Measurements from ENCODE around the gene IER3.

IER3 gene, protein sequence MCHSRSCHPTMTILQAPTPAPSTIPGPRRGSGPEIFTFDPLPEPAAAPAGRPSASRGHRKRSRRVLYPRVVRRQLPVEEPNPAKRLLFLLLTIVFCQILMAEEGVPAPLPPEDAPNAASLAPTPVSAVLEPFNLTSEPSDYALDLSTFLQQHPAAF

DNA sequence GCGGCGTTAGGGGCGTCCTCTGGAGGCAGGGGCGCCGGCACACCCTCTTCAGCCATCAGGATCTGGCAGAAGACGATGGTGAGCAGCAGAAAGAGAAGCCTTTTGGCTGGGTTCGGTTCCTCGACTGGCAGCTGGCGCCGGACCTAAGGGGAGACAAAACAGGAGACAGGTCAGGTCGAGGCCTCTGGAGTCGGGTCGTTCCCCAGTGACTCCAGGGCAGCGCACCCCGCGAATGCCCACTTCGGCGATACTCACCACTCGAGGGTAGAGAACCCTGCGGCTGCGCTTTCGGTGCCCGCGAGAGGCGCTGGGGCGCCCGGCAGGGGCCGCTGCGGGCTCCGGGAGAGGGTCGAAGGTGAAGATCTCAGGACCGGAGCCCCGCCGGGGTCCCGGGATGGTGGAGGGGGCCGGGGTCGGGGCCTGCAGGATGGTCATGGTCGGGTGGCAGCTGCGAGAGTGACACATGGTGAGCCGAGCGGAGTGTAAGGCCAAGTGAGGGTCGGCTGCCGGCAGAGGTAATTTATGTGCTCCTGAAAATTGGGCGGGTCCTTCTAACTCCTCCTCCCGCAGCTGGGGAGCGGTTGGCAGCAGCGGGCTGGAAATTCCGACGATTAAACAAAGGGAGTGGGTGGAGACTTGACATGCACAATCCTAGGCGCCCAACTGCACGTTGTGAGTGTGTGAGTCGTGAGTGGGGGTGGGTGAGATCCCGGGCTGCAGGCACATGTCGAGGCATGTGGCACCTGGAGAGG is at the start of gene IER3:
IER3 (minus strand) TSS at position 494 of the 752 bp plus-strand sequence; CDS start at position 465, 29 bp downstream.
- DNase-seq = peak; percentile 69

DNA sequence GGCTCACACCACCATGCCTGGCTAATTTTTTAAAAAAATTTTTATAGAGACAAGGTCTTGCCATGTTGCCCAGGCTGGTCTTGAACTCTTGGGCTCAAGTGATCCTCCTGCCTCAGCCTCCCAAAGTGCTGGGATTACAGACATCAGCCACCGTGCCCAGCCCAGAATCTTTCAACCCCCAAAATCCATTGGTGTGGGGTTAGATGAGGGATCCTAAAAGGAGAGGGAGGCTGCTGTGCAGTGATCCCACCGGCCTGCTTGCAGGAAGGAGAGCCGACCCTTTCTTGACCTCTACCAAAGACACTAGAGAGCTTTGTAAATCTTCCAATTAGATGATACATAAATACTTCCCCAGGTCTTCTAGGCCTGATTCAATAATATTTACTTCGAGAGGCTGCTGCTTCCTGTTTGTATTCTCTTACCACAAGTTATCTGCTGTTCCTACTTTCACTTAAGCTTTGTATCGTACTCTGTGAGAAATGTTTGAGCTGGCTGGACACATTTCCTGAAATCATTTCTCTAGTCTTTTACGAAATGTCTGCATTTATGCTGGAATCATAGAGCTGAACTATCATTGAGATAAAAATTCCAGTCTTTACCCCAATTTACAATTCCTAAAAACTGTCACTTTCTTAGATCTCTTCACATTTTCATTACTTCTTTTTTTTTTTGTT is 49.3 kb upstream of the IER3 start:
- DNase-seq = no peak

DNA sequence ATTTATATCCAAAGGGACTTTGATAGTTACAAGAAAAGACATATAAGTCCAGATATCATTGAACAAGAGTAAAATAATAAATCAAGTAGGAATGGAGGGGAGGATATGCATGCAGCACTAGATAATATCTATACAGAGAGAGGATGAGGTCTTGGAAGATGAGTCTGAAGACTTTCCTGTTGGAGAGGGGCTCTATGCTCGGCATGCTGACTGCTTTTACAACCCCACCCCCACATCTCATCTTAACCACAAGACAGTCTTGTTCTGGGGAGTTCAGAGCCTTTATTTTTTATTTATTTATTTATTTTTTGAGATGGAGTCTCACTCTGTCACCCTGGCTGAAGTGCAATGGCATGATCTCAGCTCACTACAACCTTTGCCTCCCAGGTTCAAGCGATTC is 48.4 kb upstream of the IER3 start:
- DNase-seq = no peak

DNA sequence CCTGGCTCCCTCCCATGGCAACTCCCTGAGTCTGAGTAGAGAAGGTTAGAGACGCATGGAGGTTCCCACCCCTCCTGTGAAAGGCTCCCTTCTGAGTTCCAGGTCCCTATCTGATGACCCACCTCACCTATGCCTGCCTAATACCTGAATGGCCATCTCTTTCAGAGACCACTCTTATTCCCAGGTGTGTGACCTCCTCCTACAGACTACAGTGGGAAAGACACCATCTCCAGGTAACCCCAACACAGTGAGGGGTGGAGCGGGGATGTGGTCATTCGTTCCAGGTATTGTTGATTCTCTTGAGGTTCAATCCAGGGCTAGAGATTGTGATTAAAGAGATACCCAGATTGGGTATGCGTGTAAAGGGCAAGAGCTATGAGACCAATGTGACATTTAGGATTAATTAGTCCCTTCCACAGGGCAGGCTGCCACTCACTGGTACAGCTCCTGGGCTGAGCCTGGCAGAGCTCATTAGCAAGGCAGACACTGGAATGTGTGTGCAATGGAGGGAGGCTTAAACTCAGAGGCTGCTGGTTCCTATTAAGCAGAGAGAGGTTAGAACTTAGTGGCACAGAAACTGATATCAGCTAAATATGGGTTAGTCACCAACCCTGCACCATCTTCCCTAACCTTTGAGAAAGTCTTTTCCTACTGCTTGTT is 46.5 kb upstream of the IER3 start:
- no peak for DNase-seq

DNA sequence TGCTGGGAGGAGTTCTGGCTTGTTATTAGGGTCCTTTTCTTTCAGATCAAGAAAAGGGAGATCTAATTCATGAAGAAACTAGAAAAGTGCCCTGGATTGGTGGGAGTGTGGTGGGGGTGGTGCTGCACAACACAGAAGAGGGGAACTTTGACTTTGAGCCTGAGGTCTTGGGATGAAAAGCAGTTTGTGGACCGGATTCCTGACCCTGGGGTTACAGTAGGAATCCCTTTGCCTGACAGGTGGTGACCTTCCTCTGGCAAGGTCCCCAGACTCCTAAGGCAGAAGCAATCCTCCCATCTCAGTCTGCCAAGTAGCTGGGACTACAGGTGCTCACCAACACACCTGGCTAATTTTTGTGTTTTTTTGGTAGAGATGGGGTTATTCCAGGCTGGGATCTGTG is 45.3 kb upstream of the IER3 start:
- no peak for DNase-seq

DNA sequence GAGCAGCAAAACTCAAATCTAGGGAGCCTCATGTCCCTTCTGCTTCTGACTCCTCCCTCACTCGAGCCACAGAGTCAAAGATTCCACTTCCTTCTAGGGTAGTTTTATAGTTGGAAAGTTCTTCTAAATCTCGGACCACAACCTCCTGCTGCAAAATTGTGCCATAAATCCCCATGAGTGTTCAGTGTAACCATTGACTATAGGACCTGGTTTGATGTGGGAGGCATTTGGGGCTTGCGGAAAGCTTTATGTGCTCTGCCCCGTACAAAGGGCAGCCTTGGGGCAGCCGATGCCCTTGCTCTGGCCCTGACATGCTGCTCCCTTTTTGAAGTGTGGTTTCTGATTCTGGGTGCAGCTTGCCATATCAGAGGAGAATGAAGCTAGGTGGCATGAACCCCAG is 43.6 kb upstream of the IER3 start:
- DNase-seq = no peak

DNA sequence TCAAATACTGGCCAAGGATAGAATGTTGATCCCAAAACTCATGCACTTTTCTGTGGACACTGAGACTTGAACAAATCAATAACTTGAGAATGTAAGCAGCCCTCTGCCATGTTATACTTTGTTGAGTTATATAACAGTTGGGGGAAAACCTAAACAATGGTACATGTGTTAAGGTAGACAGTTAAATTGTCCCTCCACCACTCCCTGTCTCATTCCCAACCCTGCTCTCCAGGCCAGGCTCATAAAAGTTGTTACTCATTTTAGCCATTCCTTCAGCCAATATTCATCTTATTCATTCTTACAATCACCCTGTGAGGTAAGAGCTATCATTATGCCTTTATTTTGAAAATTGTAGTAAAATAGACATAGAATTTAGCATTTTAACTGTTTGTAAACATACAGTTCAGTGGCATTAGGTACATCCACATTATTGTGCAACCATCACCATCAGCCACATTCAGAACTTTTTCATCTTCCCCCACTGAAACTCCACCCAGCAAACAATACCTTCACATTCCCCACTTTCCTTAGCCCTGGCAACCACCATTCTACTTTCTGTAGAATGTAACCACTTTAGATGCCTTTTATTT is 38.2 kb upstream of the IER3 start:
- DNase-seq = no peak

DNA sequence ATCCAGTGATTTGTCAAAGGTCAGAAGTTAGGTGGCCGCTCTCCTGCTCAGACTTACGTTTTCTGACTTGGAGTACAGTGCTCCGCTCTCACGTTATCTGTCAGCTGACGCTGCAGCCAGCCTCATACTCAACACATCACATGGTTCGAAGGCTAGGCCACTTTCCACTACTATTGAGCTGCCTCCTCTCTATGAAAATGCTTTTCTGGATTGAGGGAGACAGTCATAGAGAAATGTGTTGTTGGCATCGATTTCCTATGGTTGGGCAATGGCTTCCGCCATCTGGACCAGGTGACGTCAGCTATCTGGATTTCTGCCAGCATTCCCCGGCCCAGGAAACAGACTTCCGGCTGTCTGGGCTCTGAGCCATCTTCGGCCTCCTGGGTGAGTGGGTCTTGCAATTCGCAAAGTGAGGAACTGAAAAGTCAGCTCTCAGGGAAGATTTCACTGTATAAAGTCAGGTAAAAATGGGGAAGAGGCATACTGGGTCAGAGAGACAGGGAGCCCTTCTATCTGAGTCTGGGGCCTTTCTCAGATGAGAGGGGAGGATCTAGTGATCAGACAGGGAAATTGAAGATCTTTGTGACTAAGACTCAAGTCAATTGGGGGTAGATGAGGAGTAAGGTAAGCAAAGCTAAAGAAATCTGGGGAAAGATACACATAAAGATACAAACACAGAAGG is 37.5 kb upstream of the IER3 start:
- peak; percentile 90 for DNase-seq

DNA sequence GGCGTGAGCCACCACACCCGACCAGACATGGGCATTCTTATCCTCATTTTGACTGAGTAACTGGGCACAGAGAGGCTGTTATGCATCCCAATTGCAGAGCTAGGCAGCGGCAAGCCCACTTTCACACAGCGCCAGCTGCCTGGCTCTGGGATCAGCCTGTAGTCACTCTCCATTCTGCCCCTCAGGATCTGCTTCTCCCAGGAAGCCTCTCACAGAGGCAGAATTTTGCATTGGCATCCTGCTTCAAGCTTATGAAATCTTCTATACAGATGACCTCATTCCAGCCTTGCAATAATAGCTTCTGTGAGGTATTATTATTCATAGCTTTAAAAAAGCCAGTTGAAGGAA is 37.0 kb upstream of the IER3 start:
- no peak for DNase-seq

DNA sequence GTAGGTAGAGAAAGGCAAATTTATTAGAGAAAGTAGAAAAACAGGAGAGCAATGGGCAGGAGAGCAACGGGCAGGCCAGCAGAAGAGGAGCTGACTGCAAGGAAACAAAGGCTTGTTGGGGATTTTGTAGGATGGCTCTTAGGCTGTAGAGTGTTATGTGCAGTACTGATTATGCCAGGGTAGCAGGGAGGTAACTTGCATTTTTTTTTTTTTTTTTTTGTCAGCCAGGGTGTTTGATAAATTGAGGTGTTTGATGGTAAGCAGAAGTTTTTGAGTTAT is 36.2 kb upstream of the IER3 start:
- DNase-seq = no peak

DNA sequence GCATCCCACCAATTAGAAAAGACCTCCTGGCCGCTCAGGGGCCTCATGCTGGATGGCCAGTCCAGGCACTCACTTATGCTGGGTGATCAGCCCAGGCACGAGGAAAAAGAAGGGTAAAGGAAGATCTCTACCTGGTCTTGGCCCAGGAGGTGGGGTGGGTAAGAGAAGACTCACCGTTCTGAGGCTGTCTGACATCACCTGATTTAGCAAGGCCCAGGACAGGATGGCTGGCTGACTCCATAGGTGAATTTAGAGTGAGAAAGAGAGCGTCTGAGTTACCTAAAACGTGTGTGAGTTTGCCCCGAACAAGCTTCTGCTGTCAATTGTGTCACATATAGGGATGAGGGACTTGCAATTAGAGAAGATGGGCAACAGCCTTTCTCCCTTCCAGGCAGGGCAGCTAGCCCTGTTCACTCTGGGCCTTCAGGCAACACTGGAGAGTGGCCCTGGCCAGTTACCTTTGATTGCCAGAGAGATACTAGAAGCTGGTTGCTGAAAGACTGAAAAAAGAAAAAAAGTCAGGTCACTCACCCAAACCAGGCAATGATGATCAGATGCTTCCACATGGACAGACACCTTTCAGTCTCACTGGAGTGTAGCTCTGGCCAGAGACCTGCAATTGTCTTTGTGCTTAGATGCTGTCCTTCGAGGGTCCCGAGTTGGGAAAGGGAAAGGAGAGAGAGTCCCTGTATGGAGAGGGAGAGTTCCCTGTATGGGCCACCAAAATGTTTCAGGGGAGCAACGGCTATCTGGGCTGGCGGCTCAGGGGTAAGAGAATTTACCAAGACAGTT is 35.7 kb upstream of the IER3 start:
- no peak for DNase-seq

DNA sequence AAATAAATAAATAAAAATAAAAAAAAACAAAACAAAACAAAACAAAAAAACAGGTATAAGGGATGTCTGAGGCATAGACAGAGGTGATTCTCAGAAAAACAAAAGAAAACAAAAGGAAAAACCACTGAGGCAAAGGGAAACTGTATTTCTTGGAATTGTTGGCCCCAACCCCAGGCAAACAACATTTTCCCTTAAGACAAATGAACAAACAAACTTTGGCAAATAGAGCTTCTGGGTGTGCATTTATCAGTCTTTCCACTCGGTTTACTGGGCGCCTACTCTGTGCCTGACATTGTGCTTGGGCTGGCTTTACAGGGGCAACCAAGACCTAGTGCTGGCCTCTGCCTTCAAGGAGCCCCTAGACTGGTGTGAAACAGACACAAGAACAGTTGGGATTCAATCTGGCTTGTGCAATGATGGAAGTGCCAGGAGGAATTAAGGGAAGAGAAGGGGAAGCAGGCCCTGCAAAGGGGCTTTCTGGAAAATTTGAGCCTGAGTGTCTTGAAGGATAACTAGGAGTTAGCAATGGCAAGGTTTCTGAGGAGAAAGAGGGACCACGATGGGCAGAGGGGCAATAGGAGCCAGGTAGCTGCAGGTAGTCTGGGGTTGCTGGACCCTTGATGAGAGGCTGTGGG is 33.8 kb upstream of the IER3 start:
- no peak for DNase-seq

DNA sequence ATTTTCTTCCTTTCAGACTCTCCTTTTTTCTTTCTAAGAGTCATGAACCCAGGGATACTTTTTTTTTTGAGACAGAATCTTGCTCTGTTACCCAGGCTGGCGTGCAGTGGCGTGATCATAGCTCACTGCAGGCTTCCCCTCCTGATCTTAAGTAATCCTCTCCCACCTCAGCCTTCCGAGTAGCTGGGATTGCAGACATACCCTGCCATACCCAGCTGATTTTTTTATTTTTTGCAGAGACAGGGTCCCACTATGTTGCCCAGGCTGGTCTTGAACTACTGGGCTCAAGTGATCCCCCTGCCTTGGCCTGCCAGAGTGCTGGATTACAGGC is 32.8 kb upstream of the IER3 start:
- no peak for DNase-seq

DNA sequence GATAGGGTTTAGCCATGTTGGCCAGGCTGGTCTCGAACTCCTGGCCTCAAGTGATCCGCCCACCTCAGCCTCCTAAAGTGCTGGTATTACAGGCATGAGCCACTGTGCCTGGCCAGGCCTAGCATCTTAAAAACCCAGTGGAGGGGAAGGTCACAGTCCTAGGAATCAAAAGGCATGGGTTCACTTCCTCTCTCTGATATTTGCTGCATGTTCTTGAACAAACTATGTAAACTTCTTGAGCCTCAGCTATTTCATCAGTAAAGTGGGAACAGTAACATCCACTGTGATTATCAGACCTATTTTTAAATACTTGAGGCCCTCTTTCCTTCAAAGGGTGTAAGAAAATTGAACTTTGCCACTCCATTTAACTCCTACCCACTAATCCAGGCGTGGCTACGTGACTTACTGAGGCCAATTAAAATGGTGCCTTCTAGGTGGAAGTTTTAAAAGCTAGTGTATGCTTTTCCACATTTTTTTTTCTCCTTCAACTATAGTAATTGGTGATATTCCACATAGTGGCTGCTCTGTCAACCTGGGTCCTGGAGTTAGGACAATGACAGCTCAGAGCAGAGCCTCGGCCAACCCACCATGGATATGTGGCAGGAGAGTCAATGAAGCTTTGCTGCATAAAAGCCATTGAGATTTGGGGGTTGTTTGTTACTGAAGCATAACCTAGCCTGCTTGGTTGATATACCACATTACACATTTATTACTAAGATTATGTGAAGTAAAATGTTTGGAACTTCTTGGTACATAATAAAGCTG is 32.2 kb upstream of the IER3 start:
- DNase-seq = no peak

DNA sequence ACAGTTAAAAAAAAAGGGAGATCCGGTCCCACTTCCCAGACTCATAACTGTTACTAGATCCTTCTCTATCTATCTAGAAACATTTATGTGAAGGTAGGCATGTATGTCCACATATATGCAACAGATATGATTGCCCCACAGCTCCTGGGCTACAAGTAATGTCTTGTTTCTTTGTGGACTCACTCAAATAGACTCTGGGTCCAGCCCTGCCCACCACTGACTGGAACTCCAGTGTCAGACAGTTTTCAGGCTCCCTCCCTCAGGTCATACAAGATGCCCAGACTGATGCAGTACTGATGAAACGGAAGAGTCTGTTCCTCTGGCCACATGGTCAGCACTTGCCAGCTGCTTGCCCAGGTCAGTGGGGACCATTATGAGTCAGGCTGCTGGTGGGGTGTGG is 30.8 kb upstream of the IER3 start:
- no peak for DNase-seq

DNA sequence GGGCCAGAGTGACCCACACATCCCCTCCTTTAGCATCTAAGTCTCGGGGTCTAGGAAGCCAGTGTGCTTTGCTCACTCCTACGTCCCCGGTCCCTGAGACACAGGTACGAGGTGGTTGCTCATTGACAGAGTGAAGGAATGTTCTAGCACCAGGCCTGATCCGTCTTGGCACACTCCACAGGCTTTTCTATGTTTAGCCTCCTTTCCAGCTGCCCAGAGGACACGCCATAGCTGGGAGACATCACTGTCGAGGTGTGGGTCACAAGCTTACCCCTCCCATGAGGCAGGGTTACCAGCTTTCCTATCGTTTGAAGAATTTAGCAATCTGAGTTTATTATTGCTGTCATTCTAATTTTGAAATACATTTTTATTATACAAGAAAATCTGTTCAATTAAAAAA is 30.4 kb upstream of the IER3 start:
- DNase-seq = no peak

DNA sequence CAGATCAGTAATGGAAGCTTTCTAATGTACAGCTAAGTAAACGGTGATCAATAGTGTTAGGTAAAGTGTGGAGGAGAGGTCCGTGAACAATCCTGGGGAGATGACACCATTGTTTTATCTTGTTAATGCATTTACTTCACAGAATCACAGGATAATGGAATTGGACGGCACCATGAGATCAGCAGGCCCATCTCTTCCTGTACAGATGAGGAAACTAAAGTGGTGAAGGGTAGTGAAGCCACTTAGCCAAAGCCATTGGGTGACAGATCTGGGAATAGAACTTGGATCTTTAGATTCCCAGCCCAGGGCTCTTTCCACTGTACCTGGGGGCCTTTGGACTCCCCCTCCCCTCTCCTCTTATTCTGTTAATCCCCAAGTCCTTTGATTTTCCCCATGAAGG is 26.2 kb upstream of the IER3 start:
- no peak for DNase-seq

DNA sequence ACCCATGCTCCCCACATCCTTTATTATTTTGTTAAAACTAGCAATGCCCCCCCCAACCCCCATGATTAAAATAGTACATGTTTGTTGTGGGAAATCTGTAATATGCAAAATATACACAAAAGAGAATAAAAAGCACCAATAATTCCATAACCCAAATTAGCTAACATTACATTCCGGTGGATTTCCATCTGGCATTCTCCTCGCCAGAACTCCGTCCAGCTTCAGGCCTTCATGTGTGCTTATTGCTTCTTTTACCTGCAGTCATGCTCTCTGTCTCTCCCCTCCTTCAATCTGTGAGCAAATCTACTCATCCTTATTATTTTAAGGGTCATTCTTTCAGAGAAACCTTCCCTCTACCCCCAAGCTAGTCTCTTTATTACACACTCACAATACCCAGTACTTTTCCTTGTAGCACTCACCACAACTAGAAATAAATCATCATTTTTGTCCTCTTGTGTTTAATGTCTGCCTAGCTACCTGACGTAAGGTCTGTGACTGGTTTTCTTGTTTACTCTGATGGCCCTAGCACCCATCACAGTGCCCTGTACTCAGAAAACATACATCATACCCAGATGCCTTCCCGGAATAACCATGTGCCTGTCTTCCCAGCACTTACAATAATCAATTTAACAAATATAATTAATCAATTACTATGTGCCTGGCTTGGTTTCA is 25.6 kb upstream of the IER3 start:
- DNase-seq = no peak

DNA sequence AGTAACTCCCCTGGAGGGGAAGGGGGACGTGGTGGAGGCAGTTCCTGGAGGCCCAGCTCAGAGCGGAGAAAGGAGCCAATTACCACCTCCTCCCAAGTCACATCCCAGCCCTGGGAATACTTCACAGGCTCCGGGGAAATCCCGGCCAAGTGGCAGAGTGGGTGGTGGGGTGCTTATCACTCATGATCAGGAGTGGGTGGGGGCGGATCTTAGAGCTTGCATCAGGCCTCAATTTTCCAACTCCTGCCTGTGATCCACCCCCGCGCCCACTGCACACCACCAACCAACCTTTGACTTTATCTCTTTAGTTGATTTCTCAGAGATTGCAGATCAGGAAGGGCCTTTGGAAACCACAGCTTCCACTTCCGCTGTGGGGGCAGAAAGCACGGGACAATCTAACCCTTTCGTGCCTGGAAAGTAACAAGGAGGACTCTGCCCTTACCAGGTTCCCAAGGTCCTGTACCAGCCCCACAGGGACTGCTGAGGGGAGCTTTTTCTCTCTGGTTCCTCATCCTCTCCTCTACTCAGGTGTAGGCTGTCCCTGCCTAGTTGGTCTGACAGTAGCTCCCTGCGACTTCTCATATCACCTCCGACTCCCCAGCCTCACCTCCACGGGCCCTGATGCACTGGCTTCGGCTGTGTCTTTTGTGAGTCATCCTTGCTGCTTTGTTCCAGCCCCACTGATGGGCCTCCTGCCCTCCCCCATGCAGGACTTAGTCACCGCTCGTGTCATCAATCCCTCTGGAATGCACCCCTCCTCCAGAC is 24.9 kb upstream of the IER3 start:
- peak; percentile 47 for DNase-seq

DNA sequence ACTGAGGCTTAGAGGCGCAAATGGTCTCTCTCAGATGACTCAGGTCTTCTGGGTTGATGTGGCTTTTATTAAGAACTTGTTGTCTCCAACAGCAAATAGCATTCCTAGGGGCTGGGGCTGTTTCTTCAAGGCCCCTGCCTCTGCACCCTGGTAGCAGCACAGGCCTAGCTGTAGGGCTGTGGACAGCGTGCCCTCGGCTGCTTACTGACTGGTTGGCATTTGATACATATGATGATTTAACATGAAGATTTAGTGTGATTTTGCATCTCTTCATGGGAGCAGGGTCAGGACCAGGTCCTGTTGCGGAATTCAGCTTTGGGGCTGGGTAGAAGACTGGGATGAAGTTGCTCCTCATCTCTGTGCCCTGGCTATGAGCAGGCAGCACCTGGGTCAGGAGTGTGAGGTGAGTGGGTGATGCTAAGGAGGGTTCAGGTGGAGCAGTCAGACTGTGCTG is 24.3 kb upstream of the IER3 start:
- DNase-seq = no peak

Measured in GOT3 (cell line).